ENCODE data around the gene TMX3.

Gene TMX3

GRCh38 chr18:68660354-68661183 lies 54.3 kb downstream of the TMX3 start:
- peak; percentile 45 for TF ChIP-seq CTCF (IDR thresholded peaks at IDR 0.05; ENCODE audit: extremely low read depth, insufficient read depth, missing control alignments)
- in situ Hi-C loops (cut with MboI; ENCODE audit: low pct_unique_long_range_greater_than_20kb, low sequenced_read_pairs, unreplicated experiment): no loop called here
- peak; percentile 11 for DNase-seq (ENCODE audit: low spot score)

GRCh38 chr18:68648191-68648590 lies 66.7 kb downstream of the TMX3 start:
- no peak for DNase-seq (ENCODE audit: low spot score)
- no peak for TF ChIP-seq CTCF (IDR thresholded peaks at IDR 0.05; ENCODE audit: extremely low read depth, insufficient read depth, missing control alignments)
- in situ Hi-C loops (cut with MboI; ENCODE audit: low pct_unique_long_range_greater_than_20kb, low sequenced_read_pairs, unreplicated experiment): no loop called here

- TF ChIP-seq CTCF (IDR thresholded peaks at IDR 0.05; ENCODE audit: extremely low read depth, insufficient read depth, missing control alignments): no peak
- in situ Hi-C loops (cut with MboI; ENCODE audit: low pct_unique_long_range_greater_than_20kb, low sequenced_read_pairs, unreplicated experiment): no loop called here
- no peak for DNase-seq (ENCODE audit: low spot score)
These were observed 72.9 kb downstream of the TMX3 start for GRCh38 chr18:68642003-68642402.

- DNase-seq (ENCODE audit: low spot score): no peak
- in situ Hi-C loops (cut with MboI; ENCODE audit: low pct_unique_long_range_greater_than_20kb, low sequenced_read_pairs, unreplicated experiment): no loop called here
- no peak for TF ChIP-seq CTCF (IDR thresholded peaks at IDR 0.05; ENCODE audit: extremely low read depth, insufficient read depth, missing control alignments)
These were observed 74.0 kb downstream of the TMX3 start for GRCh38 chr18:68640861-68641260.

- in situ Hi-C loops (cut with MboI; ENCODE audit: low pct_unique_long_range_greater_than_20kb, low sequenced_read_pairs, unreplicated experiment): no loop called here
- no peak for DNase-seq (ENCODE audit: low spot score)
These were observed 76.3 kb downstream of the TMX3 start for GRCh38 chr18:68638613-68639012.

GRCh38 chr18:68627812-68628211 lies 87.1 kb downstream of the TMX3 start:
- no peak for TF ChIP-seq CTCF (IDR thresholded peaks at IDR 0.05; ENCODE audit: extremely low read depth, insufficient read depth, missing control alignments)
- in situ Hi-C loops (cut with MboI; ENCODE audit: low pct_unique_long_range_greater_than_20kb, low sequenced_read_pairs, unreplicated experiment): no loop called here
- DNase-seq (ENCODE audit: low spot score): no peak

More at GRCh38 chr18:68638613-68639012, 76.3 kb downstream of the TMX3 start:
- TF ChIP-seq CTCF (IDR thresholded peaks at IDR 0.05; ENCODE audit: extremely low read depth, insufficient read depth, missing control alignments): no peak

Data from GM13977 (cell line).